Measurements from ENCODE around the gene AUTS2.
A peak's percentile ranks its signal among the peaks of the same experiment; 100 is the strongest.

AUTS2 gene

DNA sequence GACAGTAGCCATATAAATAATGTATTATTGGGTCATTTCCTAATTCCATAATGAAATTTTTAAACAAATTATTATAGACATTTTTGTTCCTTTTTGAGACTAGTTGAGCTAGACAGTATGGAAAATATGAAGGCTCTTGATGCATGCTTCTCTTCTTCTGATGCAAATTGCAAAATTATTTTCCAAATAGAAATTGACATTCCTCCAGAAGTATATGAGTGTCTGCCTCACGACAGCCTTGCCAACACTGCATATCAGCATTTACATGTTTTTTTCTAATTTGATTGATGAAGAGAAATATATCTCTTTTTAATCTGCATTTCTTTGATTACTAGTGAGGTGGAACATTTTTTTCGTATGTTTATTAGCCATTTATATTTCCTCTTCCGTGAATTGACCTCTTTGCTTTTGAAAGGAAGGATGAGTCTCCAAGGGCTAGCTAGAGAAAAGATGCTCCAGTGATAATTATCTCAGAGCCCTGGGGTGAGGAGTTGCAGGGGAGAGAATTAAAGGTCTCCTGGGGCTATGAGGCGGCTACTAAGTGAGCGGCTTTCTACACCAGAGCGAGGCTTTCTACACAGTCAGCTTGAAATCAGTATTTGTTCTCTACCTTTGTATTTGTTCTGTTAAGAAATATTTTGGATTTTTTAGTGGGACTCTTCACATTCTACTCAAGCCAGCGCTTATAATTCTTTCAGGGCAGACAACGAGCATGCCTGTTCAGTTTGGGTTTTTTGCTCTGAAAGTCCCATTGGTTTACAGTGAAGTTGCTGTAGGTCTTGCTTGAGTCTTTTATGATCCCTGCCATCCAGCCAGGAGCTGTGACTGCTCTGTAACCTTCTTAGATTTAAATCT is 821.5 kb downstream of the AUTS2 start:
- Histone ChIP-seq H3K4me1 (ENCODE audit: insufficient read depth, low read length) (peaks cover 25% of the 10 kb centered on the region; the same call in 1 of the 2 replicates), H3K9me3 (ENCODE audit: insufficient read depth, low read depth, low read length) (no peaks in the 10 kb centered on the region), H3K36me3 (ENCODE audit: insufficient read depth, low read depth, low read length) (no peaks in the 10 kb centered on the region), H3K27ac (ENCODE audit: low read length) (no peak overlapping the region), H3K4me3 (ENCODE audit: low read length) (peak overlapping the region; percentile 20; the same call in 1 of the 2 replicates), H3K27me3 (ENCODE audit: insufficient read depth, low read length) (peaks cover 12% of the 10 kb centered on the region), H3K9ac (ENCODE audit: low read depth, low read length) (no peak overlapping the region)

DNA sequence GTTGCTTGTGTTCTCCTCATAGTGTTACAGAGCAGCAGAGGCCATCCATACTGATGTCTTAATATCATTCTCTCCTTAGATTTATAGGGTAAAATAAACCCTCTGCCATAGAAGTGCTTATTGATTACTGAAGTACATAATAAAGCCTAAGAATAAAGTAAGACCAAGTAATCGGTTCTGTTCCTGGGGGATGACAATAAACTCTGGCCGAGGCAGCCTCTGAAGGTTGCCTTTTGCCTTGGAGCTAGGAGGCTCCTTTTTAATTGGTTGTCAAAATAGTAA is 822.0 kb downstream of the AUTS2 start:
- H3K9me3 ChIP-seq (ENCODE audit: insufficient read depth, low read depth, low read length), result no peaks in the 10 kb centered on the region
- H3K27ac ChIP-seq (ENCODE audit: low read length), result no peak overlapping the region
- H3K9ac ChIP-seq (ENCODE audit: low read depth, low read length), result no peak overlapping the region
- H3K4me1 ChIP-seq (ENCODE audit: insufficient read depth, low read length), result peaks cover 25% of the 10 kb centered on the region; the same call in 1 of the 2 replicates
- no peaks in the 10 kb centered on the region for H3K36me3 ChIP-seq (ENCODE audit: insufficient read depth, low read depth, low read length)
- peak overlapping the region; percentile 20; the same call in 1 of the 2 replicates for H3K4me3 ChIP-seq (ENCODE audit: low read length)
- peaks cover 6% of the 10 kb centered on the region for H3K27me3 ChIP-seq (ENCODE audit: insufficient read depth, low read length)

DNA sequence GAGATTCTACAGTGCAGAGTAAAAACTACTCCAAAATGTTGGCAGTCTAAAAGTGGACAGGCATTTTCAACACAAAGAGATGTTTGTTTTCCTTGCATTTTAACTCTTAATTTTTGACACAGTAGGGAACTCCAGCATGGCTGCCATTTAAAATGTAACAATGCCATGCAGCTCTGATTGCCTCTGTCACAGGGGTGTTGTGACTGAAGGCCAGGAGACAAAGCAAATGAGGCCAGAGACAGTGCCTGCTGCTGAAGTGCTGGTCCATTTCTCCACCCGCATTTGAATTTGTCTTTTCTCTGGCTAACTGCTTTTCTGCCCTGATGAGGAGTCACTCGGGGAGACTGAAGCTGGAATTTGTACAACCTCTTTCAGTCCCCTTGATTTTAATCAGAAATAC is 823.0 kb downstream of the AUTS2 start:
- H3K27me3 ChIP-seq (ENCODE audit: insufficient read depth, low read length), result no peaks in the 10 kb centered on the region
- no peak overlapping the region for H3K9ac ChIP-seq (ENCODE audit: low read depth, low read length)
- H3K36me3 ChIP-seq (ENCODE audit: insufficient read depth, low read depth, low read length), result no peaks in the 10 kb centered on the region
- no peaks in the 10 kb centered on the region for H3K9me3 ChIP-seq (ENCODE audit: insufficient read depth, low read depth, low read length)
- no peak overlapping the region for H3K27ac ChIP-seq (ENCODE audit: low read length)
- H3K4me3 ChIP-seq (ENCODE audit: low read length), result no peak overlapping the region
- peaks cover 25% of the 10 kb centered on the region; the same call in 1 of the 2 replicates for H3K4me1 ChIP-seq (ENCODE audit: insufficient read depth, low read length)

DNA sequence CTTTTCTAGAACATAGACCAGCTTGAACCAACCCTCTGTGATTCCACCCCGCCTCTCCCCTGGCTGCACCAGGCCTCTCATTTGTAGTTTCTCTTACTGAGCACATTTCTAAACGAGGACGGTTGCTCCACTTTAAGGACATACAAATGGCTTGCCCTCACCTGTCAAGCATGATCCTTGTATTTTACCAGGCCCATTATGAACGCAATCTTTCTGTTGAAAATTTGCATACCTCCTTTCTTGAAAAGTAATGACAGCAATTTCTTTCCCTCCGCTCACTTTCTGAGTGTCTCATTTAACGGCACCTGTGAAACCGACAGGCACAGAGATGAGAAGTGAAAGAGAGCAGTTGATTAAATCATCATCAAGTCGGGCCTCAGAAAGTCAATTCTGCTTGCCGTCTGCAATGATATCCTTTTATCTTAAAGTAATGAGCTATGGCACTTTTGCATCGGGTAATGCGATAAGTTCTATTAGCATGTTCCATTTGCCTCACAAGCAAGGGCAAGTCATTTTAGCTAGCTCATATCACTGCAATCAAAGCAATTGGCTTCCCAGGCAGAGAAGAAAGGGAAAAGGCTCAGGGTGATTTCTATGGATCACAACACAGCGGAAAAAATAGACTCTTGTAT is 828.1 kb downstream of the AUTS2 start:
- H3K27ac ChIP-seq (ENCODE audit: low read length), result no peak overlapping the region
- no peak overlapping the region for H3K9ac ChIP-seq (ENCODE audit: low read depth, low read length)
- H3K36me3 ChIP-seq (ENCODE audit: insufficient read depth, low read depth, low read length), result no peaks in the 10 kb centered on the region
- no peaks in the 10 kb centered on the region for H3K9me3 ChIP-seq (ENCODE audit: insufficient read depth, low read depth, low read length)
- peaks cover 6% of the 10 kb centered on the region; the same call in 1 of the 2 replicates for H3K4me1 ChIP-seq (ENCODE audit: insufficient read depth, low read length)
- H3K4me3 ChIP-seq (ENCODE audit: low read length), result no peak overlapping the region
- no peaks in the 10 kb centered on the region for H3K27me3 ChIP-seq (ENCODE audit: insufficient read depth, low read length)

DNA sequence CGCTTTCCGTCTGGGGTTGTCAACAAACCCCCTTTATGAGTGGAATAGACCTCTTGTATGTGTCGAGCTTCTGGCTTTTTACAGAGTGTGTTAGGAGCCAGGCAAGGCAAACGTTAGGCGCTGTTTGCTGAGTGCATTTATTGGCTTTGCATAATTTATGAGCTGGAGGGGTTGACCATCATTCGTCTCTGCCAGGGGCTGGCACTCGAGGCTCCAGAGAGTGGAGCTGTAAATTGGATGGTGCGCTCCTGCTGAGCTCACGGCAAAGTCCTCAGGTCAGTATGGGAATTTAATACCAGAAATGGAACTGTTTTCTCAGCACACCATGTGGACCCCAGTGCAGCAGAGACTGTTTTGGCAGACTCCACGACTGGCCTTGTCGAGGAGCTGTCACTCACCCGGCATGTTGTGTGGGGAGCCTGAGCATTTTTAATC is 834.3 kb downstream of the AUTS2 start:
- no peaks in the 10 kb centered on the region for H3K4me1 ChIP-seq (ENCODE audit: insufficient read depth, low read length)
- H3K27me3 ChIP-seq (ENCODE audit: insufficient read depth, low read length), result no peaks in the 10 kb centered on the region
- H3K9ac ChIP-seq (ENCODE audit: low read depth, low read length), result no peak overlapping the region
- H3K27ac ChIP-seq (ENCODE audit: low read length), result no peak overlapping the region
- H3K9me3 ChIP-seq (ENCODE audit: insufficient read depth, low read depth, low read length), result no peaks in the 10 kb centered on the region
- no peaks in the 10 kb centered on the region for H3K36me3 ChIP-seq (ENCODE audit: insufficient read depth, low read depth, low read length)
- H3K4me3 ChIP-seq (ENCODE audit: low read length), result no peak overlapping the region

DNA sequence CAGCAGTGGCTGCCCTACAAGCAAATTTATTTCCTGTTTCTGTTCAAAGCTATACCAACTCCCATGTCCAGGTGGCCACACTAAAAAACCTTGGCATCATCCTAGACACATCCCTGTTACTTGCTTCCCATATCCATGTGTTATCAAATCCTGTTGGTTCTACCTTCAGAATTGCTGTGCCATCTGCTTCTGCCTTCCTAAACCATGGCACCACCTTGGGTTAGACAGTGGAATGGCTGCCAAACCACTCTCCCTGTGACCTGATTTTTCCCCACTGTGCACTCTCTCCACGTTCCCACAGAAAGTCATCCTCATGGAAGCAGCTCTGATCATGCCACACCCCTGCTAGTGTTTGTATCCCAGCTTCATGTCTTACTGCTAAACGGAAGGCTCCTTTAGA is 836.1 kb downstream of the AUTS2 start:
- H3K4me3 ChIP-seq (ENCODE audit: low read length), result no peak overlapping the region
- no peaks in the 10 kb centered on the region for H3K4me1 ChIP-seq (ENCODE audit: insufficient read depth, low read length)
- H3K9ac ChIP-seq (ENCODE audit: low read depth, low read length), result no peak overlapping the region
- no peaks in the 10 kb centered on the region for H3K36me3 ChIP-seq (ENCODE audit: insufficient read depth, low read depth, low read length)
- no peak overlapping the region for H3K27ac ChIP-seq (ENCODE audit: low read length)
- no peaks in the 10 kb centered on the region for H3K27me3 ChIP-seq (ENCODE audit: insufficient read depth, low read length)
- H3K9me3 ChIP-seq (ENCODE audit: insufficient read depth, low read depth, low read length), result no peaks in the 10 kb centered on the region

DNA sequence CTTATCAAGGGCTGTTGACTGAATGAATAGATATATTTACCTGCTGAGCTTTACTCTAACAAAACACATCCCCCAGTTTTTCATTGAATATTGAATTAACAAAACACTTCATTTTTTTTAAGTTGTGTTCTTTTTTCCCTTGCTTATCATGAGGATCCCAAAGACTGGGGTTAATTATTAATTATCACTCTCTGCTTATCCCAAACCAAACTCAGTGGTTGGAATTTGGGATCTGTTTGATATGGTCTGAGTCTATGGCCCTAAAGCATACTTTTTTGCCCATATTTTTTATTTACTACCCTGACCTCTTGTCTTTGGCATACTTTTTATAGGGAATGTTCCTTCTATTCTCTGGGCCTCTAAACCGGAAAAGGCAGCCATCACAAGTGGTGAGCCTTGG is 836.5 kb downstream of the AUTS2 start:
- H3K9ac ChIP-seq (ENCODE audit: low read depth, low read length), result no peak overlapping the region
- H3K4me1 ChIP-seq (ENCODE audit: insufficient read depth, low read length), result no peaks in the 10 kb centered on the region
- no peak overlapping the region for H3K27ac ChIP-seq (ENCODE audit: low read length)
- H3K4me3 ChIP-seq (ENCODE audit: low read length), result no peak overlapping the region
- H3K9me3 ChIP-seq (ENCODE audit: insufficient read depth, low read depth, low read length), result no peaks in the 10 kb centered on the region
- H3K27me3 ChIP-seq (ENCODE audit: insufficient read depth, low read length), result no peaks in the 10 kb centered on the region
- H3K36me3 ChIP-seq (ENCODE audit: insufficient read depth, low read depth, low read length), result no peaks in the 10 kb centered on the region

DNA sequence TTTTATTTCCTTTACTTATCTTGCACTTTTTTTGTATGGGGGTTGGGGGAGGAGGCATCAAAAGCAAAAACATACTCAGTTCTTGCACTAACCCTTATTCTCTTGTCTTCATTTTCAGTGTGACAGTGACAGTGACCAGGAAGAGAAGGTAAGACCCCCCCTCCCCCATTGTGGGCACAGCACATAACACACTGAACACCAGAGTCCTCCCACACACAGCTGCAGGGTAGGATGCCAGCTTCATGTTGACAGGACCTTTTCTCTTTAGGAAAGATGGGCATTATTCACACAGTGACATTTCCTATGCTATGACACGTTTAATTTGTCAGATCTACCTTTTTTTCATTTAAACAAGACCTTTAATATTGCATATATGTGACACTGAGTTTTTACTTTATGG is 837.4 kb downstream of the AUTS2 start:
- no peaks in the 10 kb centered on the region for H3K9me3 ChIP-seq (ENCODE audit: insufficient read depth, low read depth, low read length)
- H3K4me1 ChIP-seq (ENCODE audit: insufficient read depth, low read length), result no peaks in the 10 kb centered on the region
- no peaks in the 10 kb centered on the region for H3K36me3 ChIP-seq (ENCODE audit: insufficient read depth, low read depth, low read length)
- H3K27ac ChIP-seq (ENCODE audit: low read length), result no peak overlapping the region
- no peak overlapping the region for H3K9ac ChIP-seq (ENCODE audit: low read depth, low read length)
- no peak overlapping the region for H3K4me3 ChIP-seq (ENCODE audit: low read length)
- H3K27me3 ChIP-seq (ENCODE audit: insufficient read depth, low read length), result no peaks in the 10 kb centered on the region

DNA sequence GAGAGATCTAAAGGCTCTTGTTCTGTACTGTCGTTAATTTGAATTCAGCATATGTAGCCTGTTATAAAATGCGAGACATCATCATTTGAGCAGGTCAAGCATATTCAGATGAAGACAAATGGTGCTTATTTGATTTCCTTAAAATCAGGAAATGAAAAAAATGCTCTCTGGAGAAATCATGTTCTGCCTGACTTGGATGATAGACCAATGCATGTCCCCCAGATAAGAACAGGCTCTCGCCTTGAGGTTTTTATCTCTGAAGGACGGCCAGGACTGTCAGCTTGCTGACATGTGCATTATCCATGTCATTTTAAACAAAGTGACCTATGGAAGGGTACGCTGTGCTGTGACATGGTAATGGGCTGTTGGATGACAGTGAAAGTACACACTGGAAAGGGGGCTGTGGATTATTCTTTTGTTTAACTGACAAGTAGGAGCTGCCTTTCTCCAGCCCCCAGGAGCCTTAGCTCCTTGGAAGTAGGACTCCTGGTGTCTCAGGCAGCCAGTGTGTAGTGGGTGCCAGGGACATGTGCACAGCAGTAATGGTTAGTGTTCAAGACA is 838.6 kb downstream of the AUTS2 start:
- Histone ChIP-seq H3K4me1 (ENCODE audit: insufficient read depth, low read length) (no peaks in the 10 kb centered on the region), H3K27ac (ENCODE audit: low read length) (no peak overlapping the region), H3K9ac (ENCODE audit: low read depth, low read length) (no peak overlapping the region), H3K4me3 (ENCODE audit: low read length) (no peak overlapping the region), H3K9me3 (ENCODE audit: insufficient read depth, low read depth, low read length) (no peaks in the 10 kb centered on the region), H3K36me3 (ENCODE audit: insufficient read depth, low read depth, low read length) (no peaks in the 10 kb centered on the region), H3K27me3 (ENCODE audit: insufficient read depth, low read length) (no peaks in the 10 kb centered on the region)

DNA sequence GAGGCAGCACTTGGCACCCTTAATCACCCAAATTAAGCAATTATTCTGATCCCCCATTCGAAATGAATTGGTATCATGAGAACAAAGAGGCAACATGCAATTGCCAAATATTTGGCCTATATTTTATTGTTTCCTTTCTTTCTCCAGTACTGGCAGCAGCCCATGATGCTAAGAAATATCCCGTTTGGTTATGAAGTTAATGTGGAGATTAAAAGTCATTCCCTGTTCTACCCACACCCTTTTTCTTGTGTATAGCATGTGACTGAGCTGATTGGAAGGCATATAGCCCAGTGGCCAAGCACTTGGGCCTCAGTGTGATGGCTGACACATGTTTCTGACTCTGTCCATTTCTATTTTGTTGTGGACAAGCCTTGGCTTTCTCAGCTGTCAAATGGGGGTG is 841.4 kb downstream of the AUTS2 start:
- Histone ChIP-seq H3K4me1 (ENCODE audit: insufficient read depth, low read length) (no peaks in the 10 kb centered on the region), H3K4me3 (ENCODE audit: low read length) (no peak overlapping the region), H3K9me3 (ENCODE audit: insufficient read depth, low read depth, low read length) (no peaks in the 10 kb centered on the region), H3K36me3 (ENCODE audit: insufficient read depth, low read depth, low read length) (no peaks in the 10 kb centered on the region), H3K27me3 (ENCODE audit: insufficient read depth, low read length) (no peaks in the 10 kb centered on the region), H3K27ac (ENCODE audit: low read length) (no peak overlapping the region), H3K9ac (ENCODE audit: low read depth, low read length) (no peak overlapping the region)

DNA sequence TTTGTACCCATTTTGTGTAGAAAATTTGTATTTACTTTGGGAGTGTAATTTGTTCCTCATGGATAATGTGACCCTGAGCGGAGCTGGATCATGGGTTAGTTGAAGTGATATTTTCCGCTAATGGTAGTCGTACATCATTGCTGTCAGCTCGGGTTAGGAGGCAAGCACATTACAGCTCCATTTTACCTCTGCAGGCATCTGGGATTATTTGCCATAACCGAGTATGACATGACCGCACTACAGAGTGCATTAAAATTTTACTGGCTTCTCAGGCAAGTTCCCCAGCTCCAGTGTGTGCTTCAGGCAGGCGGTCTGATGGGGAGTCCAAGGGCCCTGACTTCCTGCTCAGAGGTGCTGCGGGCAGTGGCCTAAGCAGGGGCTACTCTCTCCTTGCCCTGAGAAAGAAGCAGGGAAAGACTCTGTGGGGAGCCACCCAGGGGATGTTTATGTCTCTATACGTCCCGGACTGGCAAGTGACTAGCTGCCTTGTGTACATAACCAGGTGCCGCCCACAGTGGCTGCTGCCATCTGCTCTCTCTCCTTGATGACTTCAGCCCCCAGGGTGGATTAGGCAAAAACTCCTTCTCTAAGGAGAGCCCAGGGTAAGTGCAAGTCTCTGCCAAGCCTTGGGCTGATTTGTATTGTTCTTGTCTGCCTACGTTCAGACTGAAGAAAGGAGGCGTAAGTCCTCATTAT is 848.3 kb downstream of the AUTS2 start:
- Histone ChIP-seq H3K36me3 (ENCODE audit: insufficient read depth, low read depth, low read length) (no peaks in the 10 kb centered on the region), H3K9ac (ENCODE audit: low read depth, low read length) (no peak overlapping the region), H3K9me3 (ENCODE audit: insufficient read depth, low read depth, low read length) (no peaks in the 10 kb centered on the region), H3K27me3 (ENCODE audit: insufficient read depth, low read length) (no peaks in the 10 kb centered on the region), H3K4me1 (ENCODE audit: insufficient read depth, low read length) (peaks cover 10% of the 10 kb centered on the region), H3K27ac (ENCODE audit: low read length) (no peak overlapping the region), H3K4me3 (ENCODE audit: low read length) (no peak overlapping the region)

Measured in iPS-20b (cell line).